Pons (tissue), 1 donor: Measurements from ENCODE around the gene MED13.
"Not testable (repeated sequence)": the region's sequence is repeated elsewhere in the genome, so short reads cannot be mapped to it uniquely, and the experiment has no call there.

Source experiments
- DNase-seq: peaks from one replicate; pipeline ENCODE4 v3.0.0-alpha.2; 2016; ENCODE audit warnings: low spot score

Gene MED13

GRCh38 chr17:62052765-62053338 is 12.2 kb downstream of the MED13 start:
- DNase-seq = no peak

- DNase-seq = no peak
Measured at GRCh38 chr17:62051053-62051452, 14.0 kb downstream of the MED13 start.

- no peak for DNase-seq
Measured at GRCh38 chr17:62049299-62049698, 15.8 kb downstream of the MED13 start.

GRCh38 chr17:62048262-62048661 is 16.8 kb downstream of the MED13 start:
- no peak for DNase-seq

- no peak for DNase-seq
Measured at GRCh38 chr17:62045517-62045916, 19.6 kb downstream of the MED13 start.

- DNase-seq = no peak
Measured at GRCh38 chr17:62045109-62045508, 20.0 kb downstream of the MED13 start.

- no peak for DNase-seq
Measured at GRCh38 chr17:62043602-62044001, 21.5 kb downstream of the MED13 start.

- no peak for DNase-seq
Measured at GRCh38 chr17:62043140-62043539, 21.9 kb downstream of the MED13 start.

- no peak for DNase-seq
Measured at GRCh38 chr17:62038248-62038647, 26.8 kb downstream of the MED13 start.

- DNase-seq = no peak
Measured at GRCh38 chr17:62033317-62033716, 31.8 kb downstream of the MED13 start.

GRCh38 chr17:62032480-62032879 is 32.6 kb downstream of the MED13 start:
- DNase-seq = no peak

GRCh38 chr17:62030264-62030663 is 34.8 kb downstream of the MED13 start:
- no peak for DNase-seq

- DNase-seq = no peak
Measured at GRCh38 chr17:62024866-62025265, 40.2 kb downstream of the MED13 start.

- DNase-seq = no peak
Measured at GRCh38 chr17:62017912-62018311, 47.2 kb downstream of the MED13 start.

GRCh38 chr17:62017496-62017895 is 47.6 kb downstream of the MED13 start:
- DNase-seq = no peak

GRCh38 chr17:62014526-62014925 is 50.6 kb downstream of the MED13 start:
- no peak for DNase-seq

GRCh38 chr17:62009220-62009619 is 55.9 kb downstream of the MED13 start:
- no peak for DNase-seq

GRCh38 chr17:62008294-62008693 is 56.8 kb downstream of the MED13 start:
- DNase-seq = no peak

GRCh38 chr17:62004388-62004787 is 60.7 kb downstream of the MED13 start:
- no peak for DNase-seq

GRCh38 chr17:62003141-62003540 is 61.9 kb downstream of the MED13 start:
- not testable (repeated sequence) for DNase-seq

- DNase-seq = no peak
Measured at GRCh38 chr17:62001105-62001504, 64.0 kb downstream of the MED13 start.

GRCh38 chr17:62000186-62000585 is 64.9 kb downstream of the MED13 start:
- no peak for DNase-seq

GRCh38 chr17:61998534-61998933 is 66.5 kb downstream of the MED13 start:
- not testable (repeated sequence) for DNase-seq

- DNase-seq = no peak
Measured at GRCh38 chr17:61997664-61998063, 67.4 kb downstream of the MED13 start.
